Effector memory CD4-positive, alpha-beta T cell (primary cell): ENCODE measurements around the gene LTBP2.

ENCODE experiments used
- DNase-seq, 3 donors: peaks; one replicate each; pipeline ENCODE4 v3.0.0-alpha.2; 2020
- H3K27ac ChIP-seq: 2 replicates; pipeline ENCODE4 v1.7.0; 2013; ENCODE audit warnings: mild to moderate bottlenecking, low read length, moderate library complexity; ENCODE audit not compliant: insufficient read depth, poor library complexity, severe bottlenecking
- H3K27me3 ChIP-seq: replicated peaks from 2 replicates; pipeline ENCODE4 v1.7.0; 2013; ENCODE audit warnings: mild to moderate bottlenecking, low read length; ENCODE audit not compliant: insufficient read depth, control insufficient read depth, poor library complexity, severe bottlenecking
- H3K36me3 ChIP-seq: 2 replicates; pipeline ENCODE4 v1.7.0; 2013; ENCODE audit warnings: mild to moderate bottlenecking, low read length, moderate library complexity; ENCODE audit not compliant: control insufficient read depth, insufficient read depth
- H3K4me1 ChIP-seq: 2 replicates; pipeline ENCODE4 v1.7.0; 2013; ENCODE audit warnings: low read length, mild to moderate bottlenecking; ENCODE audit not compliant: control insufficient read depth, insufficient read depth, poor library complexity, severe bottlenecking
- H3K4me3 ChIP-seq: 2 replicates; pipeline ENCODE4 v1.7.0; 2013; ENCODE audit warnings: low read length, low read depth, mild to moderate bottlenecking; ENCODE audit not compliant: insufficient read depth, poor library complexity, severe bottlenecking
- H3K9me3 ChIP-seq: 2 replicates; pipeline ENCODE4 v1.7.0; 2013; ENCODE audit warnings: mild to moderate bottlenecking, low read length, moderate library complexity; ENCODE audit not compliant: control insufficient read depth

The LTBP2 gene

DNA sequence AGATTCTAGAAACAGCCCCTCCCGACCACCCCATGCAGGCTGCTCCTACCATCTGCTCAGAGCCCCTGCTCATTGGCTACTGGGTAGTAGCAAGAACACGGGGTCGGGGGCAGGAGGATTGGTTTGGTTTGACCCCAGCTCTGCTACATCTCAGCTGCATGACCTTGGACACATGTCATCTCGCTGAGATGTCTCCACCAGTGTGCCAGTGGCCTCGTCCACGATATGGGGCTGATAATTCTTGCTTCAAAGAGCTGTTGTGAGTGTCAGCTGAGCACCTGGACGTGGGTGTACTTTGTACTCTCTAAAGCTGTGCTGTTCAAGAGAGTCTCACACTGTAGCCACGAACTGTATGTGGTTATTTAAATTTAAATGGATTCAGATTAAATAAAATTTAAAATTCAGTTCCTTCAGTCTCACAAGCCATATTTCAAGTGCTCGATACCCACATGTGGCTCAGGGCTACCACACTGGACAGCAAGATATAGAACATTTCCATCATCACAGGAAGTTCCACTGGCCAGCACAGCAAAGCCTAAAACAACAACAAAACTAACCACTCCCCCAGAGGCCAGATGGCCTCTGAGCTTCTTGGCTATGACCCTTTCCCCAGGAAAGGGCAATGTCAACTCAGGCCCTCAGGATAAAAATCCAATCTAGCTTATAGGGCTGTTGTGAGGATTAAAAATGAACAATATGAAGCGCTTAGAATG is 18.6 kb downstream of the LTBP2 start:
- H3K27me3 ChIP-seq = no peaks in the 10 kb centered on the region
- H3K36me3 ChIP-seq = no peaks in the 10 kb centered on the region
- H3K4me3 ChIP-seq = no peak overlapping the region
- H3K27ac ChIP-seq = no peak overlapping the region
- DNase-seq = no peak
- no peaks in the 10 kb centered on the region for H3K4me1 ChIP-seq
- no peaks in the 10 kb centered on the region for H3K9me3 ChIP-seq

DNA sequence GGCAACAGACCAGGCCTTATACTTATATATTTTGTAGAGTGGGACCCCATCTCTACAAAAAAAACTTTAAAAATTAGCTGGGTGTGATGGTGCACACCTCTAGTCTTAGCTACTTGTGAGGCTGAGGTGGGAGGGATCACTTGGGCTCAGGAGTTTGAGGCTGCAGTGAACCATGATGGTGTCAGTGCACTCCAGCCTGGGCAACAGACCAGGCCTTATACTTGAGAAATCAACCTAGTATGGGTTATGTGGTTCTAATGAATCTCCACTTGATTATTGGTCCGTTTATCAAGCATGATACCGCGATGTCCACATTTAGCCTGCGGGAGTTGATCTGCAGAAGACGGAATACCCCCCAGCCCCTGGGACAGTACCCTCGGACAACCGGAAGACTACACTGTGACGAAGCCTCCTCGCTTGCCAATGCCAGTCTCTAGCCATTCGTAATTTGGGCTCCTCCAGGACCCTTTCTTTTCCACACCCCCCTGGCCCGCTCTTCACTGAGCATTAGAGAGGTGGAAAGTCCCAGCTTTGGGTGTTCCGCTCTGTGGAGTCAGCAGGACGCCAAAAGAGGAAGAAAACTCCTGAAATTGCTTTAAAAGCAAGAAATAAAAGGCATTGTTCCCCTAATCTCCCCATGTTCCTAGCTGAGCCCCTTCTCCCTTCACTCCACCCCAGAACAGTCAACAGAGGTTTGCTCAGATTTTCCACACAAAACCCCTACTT is 19.4 kb downstream of the LTBP2 start:
- H3K4me1 ChIP-seq = no peaks in the 10 kb centered on the region

DNA sequence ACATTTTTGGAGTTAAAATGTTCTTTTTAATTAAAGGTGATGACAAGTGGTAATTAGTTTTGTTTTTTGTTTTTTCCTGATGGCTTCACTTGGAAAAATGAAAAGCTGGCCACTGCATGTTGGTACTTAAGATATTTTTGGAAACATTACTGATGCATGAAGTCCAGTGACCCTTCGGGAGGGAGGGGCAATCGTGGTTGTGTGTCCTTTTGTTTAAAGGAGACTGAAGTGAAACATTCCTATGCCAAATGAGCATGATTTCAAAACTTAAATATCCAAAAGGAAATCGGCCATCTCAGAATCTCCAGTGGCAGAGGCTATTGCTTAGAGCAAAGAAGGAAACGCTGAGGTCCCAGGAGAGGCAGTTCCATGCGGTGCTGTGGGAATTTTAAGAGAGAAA is 20.1 kb downstream of the LTBP2 start:
- Histone ChIP-seq H3K36me3 (no peaks in the 10 kb centered on the region), H3K4me3 (no peak overlapping the region), H3K4me1 (no peaks in the 10 kb centered on the region), H3K9me3 (no peaks in the 10 kb centered on the region), H3K27ac (no peak overlapping the region), H3K27me3 (no peaks in the 10 kb centered on the region)
- no peak for DNase-seq

More for the DNA sequence above, 19.4 kb downstream of the LTBP2 start:
- Histone ChIP-seq H3K27me3 (no peaks in the 10 kb centered on the region), H3K9me3 (no peaks in the 10 kb centered on the region), H3K4me3 (no peak overlapping the region), H3K27ac (no peak overlapping the region), H3K36me3 (no peaks in the 10 kb centered on the region)
- DNase-seq = no peak

DNA sequence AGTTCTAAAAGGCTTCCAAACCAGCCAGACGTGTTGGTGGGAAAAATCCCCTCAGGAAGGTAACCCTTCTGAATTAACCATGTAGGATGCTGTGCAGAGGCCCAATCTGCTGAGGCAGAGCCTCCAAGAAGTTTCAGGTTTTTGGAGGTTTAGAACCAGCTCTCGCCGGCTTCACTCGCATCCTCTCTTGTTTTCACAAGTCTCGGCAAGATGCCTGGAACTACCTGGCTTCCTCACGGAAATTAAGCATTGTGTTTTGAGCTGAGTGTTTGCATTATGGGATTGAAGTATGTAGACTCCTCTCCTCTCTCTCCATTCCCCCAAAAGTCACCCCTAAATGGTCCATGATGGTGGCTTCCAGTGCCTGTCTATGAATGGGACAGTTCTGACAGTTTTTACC is 20.6 kb downstream of the LTBP2 start:
- Histone ChIP-seq H3K4me1 (no peaks in the 10 kb centered on the region), H3K4me3 (no peak overlapping the region), H3K27ac (no peak overlapping the region), H3K9me3 (no peaks in the 10 kb centered on the region), H3K36me3 (no peaks in the 10 kb centered on the region), H3K27me3 (no peaks in the 10 kb centered on the region)
- DNase-seq = no peak

GRCh38 chr14:74589291-74589879 is 22.7 kb downstream of the LTBP2 start:
- H3K36me3 ChIP-seq = no peaks in the 10 kb centered on the region
- H3K4me1 ChIP-seq = no peaks in the 10 kb centered on the region
- no peak overlapping the region for H3K4me3 ChIP-seq
- H3K27me3 ChIP-seq = no peaks in the 10 kb centered on the region
- DNase-seq = no peak
- H3K27ac ChIP-seq = no peak overlapping the region
- H3K9me3 ChIP-seq = no peaks in the 10 kb centered on the region

DNA sequence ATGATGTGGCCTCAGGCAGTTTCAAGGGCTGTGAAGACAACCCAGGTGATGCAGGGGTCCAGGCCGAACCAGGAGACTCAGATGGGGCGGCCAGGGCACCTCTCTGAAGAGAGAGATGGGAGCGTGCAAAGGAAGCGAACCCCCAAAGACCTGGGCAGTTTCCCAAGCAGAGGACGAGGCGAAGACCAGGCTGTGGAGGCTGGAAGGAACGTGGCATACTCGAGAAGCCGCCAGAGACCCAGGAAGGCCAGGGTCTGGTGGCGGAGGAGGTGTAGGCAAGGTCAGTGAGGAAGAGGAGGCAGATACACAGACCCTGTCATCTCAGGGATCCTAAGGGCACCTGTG is 24.7 kb downstream of the LTBP2 start:
- no peaks in the 10 kb centered on the region for H3K27me3 ChIP-seq
- no peak for DNase-seq
- no peaks in the 10 kb centered on the region for H3K9me3 ChIP-seq
- no peak overlapping the region for H3K4me3 ChIP-seq
- no peak overlapping the region for H3K27ac ChIP-seq
- H3K4me1 ChIP-seq = no peaks in the 10 kb centered on the region
- H3K36me3 ChIP-seq = no peaks in the 10 kb centered on the region

DNA sequence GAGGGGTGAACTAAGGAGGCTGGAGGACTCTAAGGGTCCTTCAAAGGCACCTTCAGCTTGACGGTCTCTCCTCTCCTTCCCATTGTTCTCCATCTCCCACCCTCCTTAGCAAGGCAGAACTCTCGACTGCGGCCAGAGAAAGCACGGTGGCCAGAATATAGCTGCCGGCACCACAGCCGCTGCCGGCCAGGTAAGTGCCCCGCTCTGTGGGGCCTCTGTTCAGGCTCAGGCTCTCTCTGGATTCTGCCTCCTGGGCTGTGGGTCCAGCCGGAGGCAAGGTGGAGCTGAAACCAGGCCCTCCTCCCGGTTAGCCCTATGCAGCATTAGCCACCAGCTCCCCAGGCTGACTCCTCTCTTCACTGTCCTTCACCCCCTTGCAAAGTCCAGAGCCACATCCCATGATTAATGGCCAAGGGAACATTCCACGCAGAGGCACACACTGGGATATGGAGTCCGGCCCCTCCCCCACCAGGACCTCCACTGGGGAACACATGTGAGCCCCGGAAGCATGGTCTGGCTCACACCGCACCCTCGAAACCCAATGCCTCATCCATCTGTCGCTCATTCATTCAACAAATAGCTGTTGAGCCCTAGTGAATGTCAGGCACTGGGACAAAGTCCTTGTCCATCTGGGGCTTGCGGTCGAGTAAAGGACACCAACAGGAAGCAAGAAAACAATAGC is 25.2 kb downstream of the LTBP2 start:
- Histone ChIP-seq H3K4me1 (no peaks in the 10 kb centered on the region), H3K4me3 (no peak overlapping the region), H3K27me3 (no peaks in the 10 kb centered on the region), H3K9me3 (no peaks in the 10 kb centered on the region), H3K36me3 (no peaks in the 10 kb centered on the region), H3K27ac (no peak overlapping the region)
- no peak for DNase-seq

DNA sequence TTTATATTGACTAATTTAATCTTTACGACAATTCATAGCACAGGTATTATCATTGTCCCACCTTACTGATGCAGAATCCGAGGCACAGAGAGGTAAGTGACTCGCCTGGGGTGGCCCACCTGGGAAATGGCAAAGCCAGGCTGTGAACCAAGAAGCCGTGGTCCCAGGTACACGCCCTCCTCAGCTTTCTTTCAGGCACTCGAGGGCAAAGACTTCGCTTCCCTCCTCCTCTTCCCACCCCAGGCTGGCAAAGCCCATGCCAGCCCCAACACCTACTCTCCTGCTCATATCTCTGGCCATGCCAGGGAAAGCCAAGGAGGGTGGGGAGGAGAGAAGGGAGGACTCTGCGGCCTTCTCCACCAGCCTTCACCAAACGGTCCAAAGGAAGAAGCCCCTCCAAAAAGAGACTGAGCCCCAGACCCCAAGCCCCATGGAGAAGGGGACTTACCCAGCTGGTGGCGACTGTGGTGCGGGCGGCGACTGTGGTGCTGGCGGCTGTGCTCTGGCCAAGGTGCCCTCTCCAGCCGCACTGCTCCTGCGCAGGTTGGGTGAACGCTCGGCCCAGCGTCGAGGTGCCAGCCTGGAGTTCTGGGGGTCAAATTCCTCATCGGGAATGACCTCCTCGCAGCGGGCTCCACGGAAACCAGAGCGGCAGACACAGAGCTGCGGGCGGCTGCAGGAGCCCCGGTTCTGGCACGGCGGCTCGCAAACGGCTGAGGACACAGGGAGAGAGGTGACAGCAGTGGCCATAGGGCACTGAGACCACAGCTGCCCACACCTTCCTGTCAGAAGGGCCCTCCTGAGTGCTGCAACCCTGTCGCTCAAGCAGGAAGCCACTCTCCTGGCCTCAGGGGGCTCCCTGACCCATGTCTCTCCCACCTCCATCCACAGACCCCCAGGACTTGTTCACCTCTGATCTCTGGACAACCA is 26.4 kb downstream of the LTBP2 start:
- Histone ChIP-seq H3K27me3 (no peaks in the 10 kb centered on the region), H3K36me3 (no peaks in the 10 kb centered on the region), H3K9me3 (no peaks in the 10 kb centered on the region), H3K4me3 (no peak overlapping the region), H3K4me1 (no peaks in the 10 kb centered on the region), H3K27ac (no peak overlapping the region)
- DNase-seq = no peak

DNA sequence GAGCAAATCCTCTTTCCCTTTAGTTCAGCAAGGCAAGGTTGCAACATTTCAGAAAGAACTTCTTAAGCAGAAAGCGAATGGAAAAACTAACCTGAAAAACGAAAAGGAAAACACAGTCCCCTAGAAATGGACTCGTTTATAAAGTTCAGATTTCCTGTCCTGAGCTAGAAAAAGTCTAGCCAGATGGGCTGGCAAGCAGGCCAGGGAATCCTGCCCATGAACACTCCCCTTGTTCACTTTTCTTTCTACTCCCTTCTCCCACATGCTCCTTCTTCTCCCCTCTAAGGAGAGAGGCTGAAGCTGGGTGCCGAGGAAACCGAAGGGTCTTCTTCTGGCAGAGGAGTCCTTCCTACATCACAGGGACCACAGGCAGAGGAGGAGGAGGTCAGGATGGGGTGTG is 27.1 kb downstream of the LTBP2 start:
- H3K36me3 ChIP-seq = no peaks in the 10 kb centered on the region
- H3K27ac ChIP-seq = no peak overlapping the region

More for the DNA sequence above, 27.1 kb downstream of the LTBP2 start:
- DNase-seq = no peak
- Histone ChIP-seq H3K4me3 (no peak overlapping the region), H3K9me3 (no peaks in the 10 kb centered on the region), H3K4me1 (no peaks in the 10 kb centered on the region), H3K27me3 (no peaks in the 10 kb centered on the region)
